ENCODE measurements around the gene UBE2J1. TPM values are rescaled to one million over a fixed set of nuclear protein-coding genes. Genes with fewer than 3 reads are reported as not detected.

Gene UBE2J1
- total and polyA plus RNA-seq, 10 of the 15 experiments (the other 5 are each of a cell fraction or from before 2014, with no cell fraction given): 48.7 to 131 (median 90.0) TPM

- peak overlapping the region; percentile 15 for H3K9ac ChIP-seq (ENCODE audit: control insufficient read depth, insufficient read depth, low read length)
- H3K4me2 ChIP-seq (ENCODE audit: control insufficient read depth, insufficient read depth): peak overlapping the region; percentile 95
- H4K20me1 ChIP-seq (ENCODE audit: control insufficient read depth, insufficient read depth): no peaks in the 10 kb centered on the region; the same call in none of the 2 replicates
- ChIA-PET CTCF (interaction anchor here (1.1 to 17.0 kb wide), 8 partner anchors 9 to 225 kb away, joined by 3 to 260 read pairs (median 22); no protein-coding TSS in a partner anchor), RAD21 (ENCODE audit: unreplicated experiment) (interaction anchor here (0.7 to 12.7 kb wide), 9 partner anchors 8 to 203 kb away, joined by 3 to 187 read pairs (median 3); partner anchors contain the start of gene PM20D2), POLR2A (interaction anchor here (0.5 to 5.9 kb wide), 8 partner anchors 8 to 607 kb away, joined by 3 to 51 read pairs (median 15); partner anchors contain the start of genes PM20D2 and PNRC1), SMC1A (ENCODE audit: uncharacterized antibody, unreplicated experiment) (interaction anchor here (0.9 to 12.6 kb wide), 18 partner anchors 9 to 267 kb away, joined by 3 to 252 read pairs (median 5); partner anchors contain the start of genes PM20D2 and PNRC1)
- FAIRE-seq (no peak), ATAC-seq (no peak), DNase-seq (ENCODE audit: low read depth, low spot score) (no peak)
- peaks cover 99% of the 10 kb centered on the region for H3K79me2 ChIP-seq (ENCODE audit: control insufficient read depth, insufficient read depth, low read length)
- H3K4me3 ChIP-seq: peak overlapping the region; percentile 98
- intact Hi-C loops (cut with micrococcal nuclease; ENCODE audit: unreplicated experiment): no loop called here
- H3K27ac ChIP-seq (ENCODE audit: control insufficient read depth, insufficient read depth): peak overlapping the region; percentile 97
- H2AFZ ChIP-seq (ENCODE audit: control insufficient read depth, low read depth, low read length): no peak overlapping the region
- 63% methylated on average over 1 of the region's 1 CpG for WGBS (ENCODE audit: insufficient coverage, insufficient replicate concordance, low lambda C conversion rate, missing lambda C conversion rate)
- no TSS peak for BruUV-seq (replicated peaks)
- TF ChIP-seq POLR2A (IDR thresholded peaks at IDR 0.05; ENCODE audit: low read depth, low read length): no peak
- TF ChIP-seq SREBF1 (IDR thresholded peaks at IDR 0.05; ENCODE audit: low read length): no peak
- no peak for TF ChIP-seq RCOR1 (conservative IDR thresholded peaks at IDR 0.05; ENCODE audit: low read depth, low read length)
- no peak for TF ChIP-seq NFXL1 (IDR thresholded peaks at IDR 0.05; ENCODE audit: borderline replicate concordance)
- TF ChIP-seq PBX3 (IDR thresholded peaks at IDR 0.05; ENCODE audit: insufficient replicate concordance, low read depth, low read length): no peak
- no peak for TF ChIP-seq MAX (IDR thresholded peaks at IDR 0.05; ENCODE audit: low read depth, low read length)
- TF ChIP-seq TBL1XR1 (IDR thresholded peaks at IDR 0.05; ENCODE audit: low read depth, low read length): no peak
- TF ChIP-seq STAT1 (conservative IDR thresholded peaks at IDR 0.05): no peak
- TF ChIP-seq TAF1 (IDR thresholded peaks at IDR 0.05; ENCODE audit: borderline replicate concordance, low read depth, low read length): no peak
- TF ChIP-seq KDM1A (IDR thresholded peaks at IDR 0.05; ENCODE audit: borderline replicate concordance): no peak
- H3K9me3 ChIP-seq (replicated peaks; ENCODE audit: control insufficient read depth, insufficient read depth, low read length): no peaks in the 10 kb centered on the region; the same call in 2 of the 3 replicates
- H3K4me1 ChIP-seq (ENCODE audit: control insufficient read depth, insufficient read depth, low read length): peaks cover 43% of the 10 kb centered on the region
- peaks cover 0 to 5% of the 10 kb centered on the region in 2 experiments; a peak in 1 of 4 replicates for H3K36me3 ChIP-seq (ENCODE audit: control insufficient read depth in 2 of 2, insufficient read depth in 2 of 2, low read length in 1 of 2)
- in situ Hi-C loops (cut with MboI): no loop called here
- H3K27me3 ChIP-seq (replicated peaks in 1 of 2; ENCODE audit: control insufficient read depth in 2 of 2, insufficient read depth in 2 of 2, low read length in 1 of 2): no peaks in the 10 kb centered on the region
Observed at GRCh38 chr6:89348372-89348771, 4.2 kb downstream of the UBE2J1 start.
